ENCODE results near the gene N4BP2L2. TPM values are rescaled to one million over a fixed set of nuclear protein-coding genes. Genes with fewer than 3 reads are reported as not detected.

The N4BP2L2 gene
- total and polyA plus RNA-seq, 2 of the 8 experiments (the other 6 are each of a cell fraction or from before 2014, with no cell fraction given): 14.6 to 67.6 TPM

GRCh38 chr13:32403108-32403507 is 135.5 kb downstream of the N4BP2L2 start (continued):
- TF ChIP-seq JUN (IDR thresholded peaks at IDR 0.05; ENCODE audit: low read depth, low read length): no peak
